Neural progenitor cell (in vitro differentiated cells): Measurements from ENCODE around the gene PPP2R2C.

Experiments used
- EZH2 ChIP-seq: fragments of 200-600 bp; sonication (generic); IDR thresholded peaks from 2 replicates; pipeline ENCODE4 v1.6.1; 2017; ENCODE audit warnings: antibody characterized with exemption, mild to moderate bottlenecking, moderate library complexity
- TF ChIP-seq, protein P1 (sequence below): fragments of 200-600 bp; sonication (generic); IDR thresholded peaks from 2 replicates; pipeline ENCODE4 v1.5.1; 2017; ENCODE audit warnings: antibody characterized with exemption, mild to moderate bottlenecking

DNA sequence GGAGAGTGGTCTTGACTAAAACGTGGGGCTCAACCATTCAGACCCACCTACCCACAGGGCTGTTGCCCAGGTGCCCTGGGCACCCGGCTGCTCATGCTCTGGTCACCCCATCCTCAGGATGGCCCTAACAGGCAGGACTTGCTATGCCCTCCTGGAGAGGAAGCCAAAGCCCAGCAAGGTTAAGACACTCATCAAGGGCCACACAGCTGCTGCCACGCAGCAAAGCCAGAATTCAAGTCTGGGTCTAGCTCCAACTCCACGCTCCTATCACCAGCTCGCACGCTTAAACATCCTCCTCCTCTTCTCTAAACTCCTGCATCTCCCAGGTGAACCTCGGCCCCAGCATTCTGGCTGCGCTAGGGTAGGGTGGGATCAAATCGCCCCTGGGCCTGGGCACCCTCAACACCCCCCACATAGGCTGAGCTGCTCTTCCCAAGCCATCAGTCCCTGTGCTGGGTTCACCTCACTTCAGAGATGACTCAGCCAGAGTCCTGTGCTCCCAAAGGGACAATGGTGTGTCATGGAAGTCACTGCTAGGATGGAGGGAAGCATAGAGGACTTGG is 54.1 kb downstream of the PPP2R2C start:
- TF ChIP-seq, protein P1, sequence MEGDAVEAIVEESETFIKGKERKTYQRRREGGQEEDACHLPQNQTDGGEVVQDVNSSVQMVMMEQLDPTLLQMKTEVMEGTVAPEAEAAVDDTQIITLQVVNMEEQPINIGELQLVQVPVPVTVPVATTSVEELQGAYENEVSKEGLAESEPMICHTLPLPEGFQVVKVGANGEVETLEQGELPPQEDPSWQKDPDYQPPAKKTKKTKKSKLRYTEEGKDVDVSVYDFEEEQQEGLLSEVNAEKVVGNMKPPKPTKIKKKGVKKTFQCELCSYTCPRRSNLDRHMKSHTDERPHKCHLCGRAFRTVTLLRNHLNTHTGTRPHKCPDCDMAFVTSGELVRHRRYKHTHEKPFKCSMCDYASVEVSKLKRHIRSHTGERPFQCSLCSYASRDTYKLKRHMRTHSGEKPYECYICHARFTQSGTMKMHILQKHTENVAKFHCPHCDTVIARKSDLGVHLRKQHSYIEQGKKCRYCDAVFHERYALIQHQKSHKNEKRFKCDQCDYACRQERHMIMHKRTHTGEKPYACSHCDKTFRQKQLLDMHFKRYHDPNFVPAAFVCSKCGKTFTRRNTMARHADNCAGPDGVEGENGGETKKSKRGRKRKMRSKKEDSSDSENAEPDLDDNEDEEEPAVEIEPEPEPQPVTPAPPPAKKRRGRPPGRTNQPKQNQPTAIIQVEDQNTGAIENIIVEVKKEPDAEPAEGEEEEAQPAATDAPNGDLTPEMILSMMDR = no peak
- TF ChIP-seq EZH2 = no peak
